ENCODE measurements around the gene MAP1B.
"Not testable (repeated sequence)": the region's sequence is repeated elsewhere in the genome, so short reads cannot be mapped to it uniquely, and the experiment has no call there.

The MAP1B gene

DNA sequence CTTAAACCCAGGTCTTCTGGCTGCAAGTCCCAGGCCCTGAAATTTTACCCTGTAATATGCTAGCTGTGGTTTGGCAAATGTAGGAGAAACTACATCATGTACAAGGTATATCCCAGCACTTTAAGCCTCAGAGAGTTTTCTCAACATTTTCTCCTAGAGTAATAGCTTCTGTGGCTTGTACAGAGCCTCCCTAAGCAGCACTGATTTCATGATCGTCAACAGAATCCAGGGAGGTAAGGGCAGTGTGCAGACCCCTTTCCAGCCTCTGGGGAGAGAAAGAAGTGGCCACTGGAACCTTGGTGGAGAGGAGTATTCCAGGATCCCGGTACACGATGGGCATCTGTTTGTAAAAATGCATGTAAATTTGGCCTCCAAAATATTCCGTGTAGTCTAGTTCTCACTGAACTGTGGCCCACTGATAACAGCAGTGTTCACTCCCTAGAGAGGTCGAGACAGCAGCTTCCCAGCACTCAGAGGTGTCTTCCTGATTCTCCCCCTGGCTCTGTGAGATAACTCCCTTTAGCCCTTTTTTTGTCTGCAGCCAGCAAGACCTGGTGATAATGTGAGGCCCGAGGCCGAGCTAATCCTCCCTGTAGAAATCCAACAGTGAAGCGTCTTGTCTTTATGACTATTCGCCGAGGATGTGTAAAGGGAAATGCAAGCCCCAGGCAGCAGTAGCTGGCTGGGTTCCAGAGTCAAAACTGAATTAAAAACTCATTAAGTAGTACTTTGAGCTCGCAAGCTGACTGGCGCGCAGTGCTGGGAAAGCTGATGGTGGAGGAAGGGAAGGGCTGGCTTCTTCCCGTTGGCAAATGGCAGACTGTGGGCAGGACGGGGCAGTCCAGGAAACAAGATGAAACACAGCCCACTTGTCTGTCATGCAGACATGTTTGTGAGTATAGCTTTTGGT, 59.0 kb downstream of the MAP1B start:
- DNase-seq: no peak

DNA sequence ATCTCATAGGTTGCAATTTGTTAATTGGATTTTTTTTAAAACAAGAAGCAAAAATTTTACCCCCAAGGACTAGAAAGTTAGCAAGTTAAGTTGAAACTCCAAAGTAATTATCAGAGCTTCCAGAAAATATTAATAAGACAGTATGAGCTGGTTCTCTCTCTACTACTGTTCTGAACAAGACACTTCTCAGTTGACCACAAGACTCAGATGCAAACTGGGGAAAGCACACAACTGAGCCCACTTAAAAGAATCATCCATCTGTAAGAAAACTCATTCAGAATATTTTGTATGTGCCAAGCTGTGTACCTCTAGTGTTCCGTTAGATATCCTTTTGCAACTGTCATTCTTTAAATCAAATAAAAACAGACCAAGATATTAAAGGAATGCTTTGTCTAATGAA, 60.0 kb downstream of the MAP1B start:
- no peak for DNase-seq

DNA sequence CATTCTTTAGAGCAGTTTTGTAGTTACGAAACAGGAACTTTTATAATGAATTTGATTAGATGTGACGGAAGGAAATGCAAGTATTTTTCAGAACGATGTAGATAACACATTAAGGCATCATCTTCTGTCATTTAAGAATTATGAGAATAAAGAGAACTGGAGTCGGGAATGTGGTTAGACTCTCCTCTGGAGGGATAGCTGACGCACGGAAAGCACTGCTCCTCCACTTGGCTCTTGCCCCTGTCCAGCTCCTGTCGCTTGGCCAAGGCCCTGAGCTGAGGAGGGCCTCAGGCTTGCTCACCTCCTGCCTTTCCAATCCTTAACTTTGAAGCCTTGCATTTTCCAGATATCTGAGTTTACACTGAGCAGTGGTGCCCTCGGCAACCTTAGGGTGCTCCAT, 60.5 kb downstream of the MAP1B start:
- no peak for DNase-seq

DNA sequence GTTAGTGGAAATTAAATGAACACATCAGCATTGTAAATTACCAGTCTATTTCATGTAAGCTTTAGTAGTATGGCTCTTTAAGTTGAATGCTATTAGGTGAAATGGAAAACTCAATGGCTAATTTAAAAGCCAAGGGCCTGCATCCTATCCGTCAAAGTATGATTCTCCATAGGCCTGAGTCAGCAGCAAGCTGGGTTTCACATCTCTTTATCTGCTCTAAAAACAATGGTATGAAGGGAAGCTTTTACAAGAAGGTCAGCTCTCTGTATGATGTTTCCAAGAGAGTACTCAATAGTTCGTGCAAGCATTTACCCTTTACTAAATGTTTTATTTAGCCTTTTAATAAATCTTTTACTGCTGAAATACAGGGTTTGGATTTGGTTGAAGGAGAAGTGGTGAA, 62.8 kb downstream of the MAP1B start:
- no peak for DNase-seq

DNA sequence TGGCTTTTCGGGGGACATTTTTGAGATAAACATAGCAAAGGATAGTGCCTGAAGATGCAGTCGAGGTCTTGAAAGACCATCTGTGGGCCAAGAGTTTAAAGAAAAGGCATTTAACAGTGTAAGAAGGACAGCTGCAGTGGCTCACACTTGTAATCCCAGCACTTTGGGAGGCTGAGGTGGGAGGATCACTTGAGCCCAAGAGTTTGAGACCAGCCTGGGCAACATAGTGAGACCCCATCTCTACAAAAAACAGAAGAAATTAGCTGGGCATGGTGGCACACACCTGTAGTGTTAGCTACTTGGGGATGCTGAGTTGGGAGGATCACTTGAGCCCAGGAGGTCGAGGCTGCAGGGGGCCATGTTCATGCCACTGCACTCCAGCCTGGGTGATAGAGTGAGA, 63.9 kb downstream of the MAP1B start:
- not testable (repeated sequence) for DNase-seq

DNA sequence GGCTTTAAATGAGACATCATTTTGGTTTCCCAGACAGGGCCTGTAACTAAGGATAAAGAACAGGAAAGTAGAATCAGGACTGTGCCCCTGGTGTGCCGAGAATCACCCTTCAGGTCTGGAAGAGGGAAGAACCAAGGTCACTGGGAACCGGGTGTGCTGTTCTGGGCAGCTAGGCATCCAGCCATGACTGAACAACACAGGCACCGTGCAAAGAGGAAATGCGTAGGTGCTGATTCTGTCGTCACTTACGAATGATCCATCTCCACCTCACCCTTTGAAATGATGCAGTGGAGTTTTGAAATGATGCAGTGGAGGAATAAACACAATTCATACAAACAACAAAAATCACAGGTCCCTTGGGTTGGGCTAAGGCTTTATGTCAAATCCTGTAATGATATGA, 64.4 kb downstream of the MAP1B start:
- no peak for DNase-seq

DNA sequence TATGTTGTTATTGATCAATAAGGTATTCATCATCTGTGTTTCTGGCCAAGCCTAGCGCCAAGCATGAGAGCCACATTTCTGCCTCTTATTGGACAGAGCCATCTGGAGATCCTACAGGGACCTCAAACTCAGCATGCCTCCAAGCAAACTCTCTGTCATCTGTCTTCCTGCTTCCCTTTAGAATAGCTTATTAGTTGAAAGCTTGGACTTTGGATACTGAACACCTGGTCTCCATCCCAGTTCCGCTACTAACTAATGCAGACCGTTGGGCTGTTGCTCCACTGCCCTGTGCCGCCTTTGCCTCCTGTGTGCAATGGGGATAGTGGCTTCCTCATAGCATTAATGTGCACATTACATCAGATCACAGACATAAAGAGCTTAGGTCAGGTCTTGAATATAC, 65.5 kb downstream of the MAP1B start:
- DNase-seq: no peak

DNA sequence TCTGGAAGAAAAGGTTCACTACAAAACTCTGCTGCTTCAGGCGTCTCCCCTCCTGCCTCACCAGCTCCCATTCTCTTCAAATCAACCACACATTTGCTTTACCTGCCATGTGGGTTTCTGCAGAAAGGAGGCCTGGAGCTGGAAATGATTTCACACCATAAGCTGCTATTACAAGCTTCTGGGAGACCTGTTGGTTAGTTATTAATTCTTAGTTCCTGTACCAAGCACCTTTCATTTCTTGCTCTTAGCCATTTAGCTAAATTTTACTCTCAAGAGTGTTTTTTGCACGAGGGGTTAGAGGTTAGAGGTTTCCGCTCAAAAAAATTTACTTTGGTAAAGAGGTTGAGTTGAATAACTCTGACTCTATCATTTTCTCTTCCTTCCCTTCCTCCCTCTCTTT, 70.3 kb downstream of the MAP1B start:
- no peak for DNase-seq

DNA sequence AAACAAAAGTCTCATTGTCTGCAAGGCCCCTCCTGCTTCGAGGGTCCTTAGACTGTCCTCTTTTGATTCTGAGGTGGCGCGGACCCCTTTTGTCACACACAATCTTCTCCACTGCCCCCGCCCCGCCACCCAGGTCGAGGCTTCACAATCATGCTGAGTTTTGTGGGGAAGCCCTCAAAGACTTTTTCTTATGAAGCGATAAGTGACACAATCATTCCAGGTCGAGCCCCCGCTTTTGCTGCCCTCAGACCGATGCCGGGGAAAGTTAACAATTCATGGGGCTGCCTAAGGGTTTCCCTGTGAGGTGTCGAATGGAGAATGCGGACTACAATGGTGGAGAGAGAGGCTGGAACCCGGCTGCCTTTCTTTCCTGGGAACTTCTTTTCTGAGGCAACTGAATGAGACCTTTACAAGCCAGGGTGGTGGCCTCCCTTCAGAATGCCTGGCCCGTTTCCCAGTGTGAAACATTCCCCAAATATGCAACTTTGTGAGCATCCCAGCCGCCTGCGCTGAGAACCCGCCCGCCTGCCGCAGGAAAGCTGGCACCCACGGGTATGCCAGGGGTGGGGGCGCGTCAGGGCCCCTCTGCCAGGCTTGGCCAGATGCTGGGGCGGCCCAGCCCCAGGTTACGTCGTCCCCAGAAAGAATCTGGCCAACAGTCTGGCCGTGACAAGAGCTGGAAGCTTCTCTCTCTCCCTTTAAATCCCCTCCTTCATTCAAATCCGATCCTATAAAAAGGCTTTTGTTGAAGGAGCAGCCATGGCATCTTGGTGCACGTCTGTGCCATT, 71.9 kb downstream of the MAP1B start:
- DNase-seq: no peak

DNA sequence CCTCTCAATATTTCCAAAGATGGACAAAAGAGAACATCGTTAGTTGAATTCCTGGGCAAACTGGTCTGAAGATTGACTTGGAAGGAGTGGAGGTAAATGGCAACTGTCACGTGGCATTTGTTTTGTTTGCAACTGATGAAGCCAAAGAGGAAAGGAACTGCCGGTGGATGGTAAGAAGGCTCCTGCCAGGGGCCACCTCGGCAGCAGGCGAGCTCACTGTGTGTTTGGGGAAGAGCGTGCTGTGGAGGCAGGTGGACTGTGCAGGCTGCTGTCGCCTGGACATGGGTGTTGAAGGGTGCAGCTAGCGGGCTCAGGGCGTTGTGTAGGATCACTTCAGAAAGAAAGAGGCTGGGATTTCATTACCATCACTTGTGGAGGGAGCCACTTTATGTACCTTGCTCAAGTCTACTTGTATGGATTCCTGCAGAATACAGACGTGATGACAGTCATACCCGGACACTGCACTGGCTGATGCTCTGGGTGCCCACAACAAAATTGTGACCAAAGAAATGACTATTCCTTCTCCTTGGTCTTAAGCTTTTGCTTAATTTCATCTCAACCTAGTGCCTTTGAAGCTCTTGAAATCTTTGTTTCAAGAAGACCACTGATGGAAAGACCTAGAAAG, 72.7 kb downstream of the MAP1B start:
- DNase-seq: no peak

DNA sequence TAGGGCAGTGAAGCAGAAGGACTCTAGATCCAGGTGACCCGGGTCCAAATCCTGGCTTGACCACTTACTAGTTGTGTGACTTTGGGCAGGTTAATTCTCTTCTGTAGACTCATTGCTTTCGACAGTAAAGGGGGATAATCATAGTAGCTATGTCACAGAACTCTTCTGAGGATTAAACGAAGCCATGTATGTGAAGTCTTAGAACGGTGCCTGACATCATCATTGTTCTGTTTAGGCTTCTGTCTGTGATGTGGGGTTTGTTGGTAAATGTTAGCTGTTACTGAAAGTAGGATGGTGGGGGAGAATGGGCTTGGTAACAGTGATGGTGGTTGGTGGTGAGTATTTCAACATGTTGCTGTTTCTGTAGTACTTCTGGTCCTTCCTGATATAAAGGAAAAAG, 73.7 kb downstream of the MAP1B start:
- DNase-seq: no peak

DNA sequence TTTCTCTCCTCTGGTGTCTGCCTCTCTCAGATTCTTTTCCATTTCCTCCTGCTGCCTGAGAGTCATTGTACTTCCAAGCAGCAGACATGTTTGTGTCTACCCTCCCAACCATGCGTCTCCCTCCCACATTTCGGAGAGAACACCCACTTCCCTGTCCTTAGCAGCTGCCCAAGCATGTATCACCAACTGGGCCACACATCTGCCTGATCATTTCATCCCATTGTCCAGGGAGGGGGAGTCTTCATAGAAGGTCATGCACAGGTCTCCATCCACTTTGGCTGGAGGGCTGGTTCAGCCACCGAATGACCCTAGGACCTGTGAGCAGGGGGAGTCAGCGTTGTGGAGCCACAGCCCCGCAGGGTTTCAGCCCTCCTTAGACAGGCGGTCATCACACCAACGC, 75.4 kb downstream of the MAP1B start:
- DNase-seq: no peak

DNA sequence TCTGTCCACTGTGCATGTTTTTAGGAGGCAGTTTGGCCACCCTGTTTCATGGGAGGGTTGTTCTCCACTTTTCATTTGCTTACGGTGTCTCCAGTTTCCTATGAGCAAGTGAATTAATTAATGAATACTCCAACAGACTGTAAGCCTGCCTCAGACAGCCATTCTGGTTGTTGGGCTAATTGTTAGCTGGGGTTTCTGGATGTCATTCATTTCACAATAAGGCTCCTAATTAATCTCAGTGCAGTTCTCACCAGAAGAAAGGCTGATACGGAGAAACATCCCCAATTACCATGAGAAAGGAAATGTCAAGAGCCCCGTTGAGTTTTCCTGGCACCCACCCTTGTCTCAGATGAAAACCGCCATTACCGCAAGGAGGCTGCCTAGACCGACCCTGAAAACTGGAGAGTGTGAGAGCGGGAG, 75.8 kb downstream of the MAP1B start:
- no peak for DNase-seq

DNA sequence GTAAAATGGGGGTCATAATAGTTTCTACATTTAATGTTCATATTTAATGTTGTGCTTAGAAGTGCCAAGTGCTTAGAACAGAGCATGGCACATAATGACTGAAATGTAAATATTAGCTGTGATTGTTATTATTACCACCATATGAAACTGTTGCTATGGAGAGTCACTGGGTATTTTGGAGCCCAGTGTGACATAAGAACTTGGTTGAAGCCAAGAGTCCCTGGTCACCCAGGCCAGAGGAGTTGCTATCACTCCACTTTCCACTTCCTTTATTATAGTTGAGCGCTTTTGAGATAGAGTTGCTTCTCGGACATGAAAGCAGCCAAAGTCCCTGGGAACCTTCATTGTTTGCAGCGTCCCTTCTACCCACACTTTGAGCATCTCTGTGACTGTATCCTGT, 77.1 kb downstream of the MAP1B start:
- DNase-seq: no peak

DNA sequence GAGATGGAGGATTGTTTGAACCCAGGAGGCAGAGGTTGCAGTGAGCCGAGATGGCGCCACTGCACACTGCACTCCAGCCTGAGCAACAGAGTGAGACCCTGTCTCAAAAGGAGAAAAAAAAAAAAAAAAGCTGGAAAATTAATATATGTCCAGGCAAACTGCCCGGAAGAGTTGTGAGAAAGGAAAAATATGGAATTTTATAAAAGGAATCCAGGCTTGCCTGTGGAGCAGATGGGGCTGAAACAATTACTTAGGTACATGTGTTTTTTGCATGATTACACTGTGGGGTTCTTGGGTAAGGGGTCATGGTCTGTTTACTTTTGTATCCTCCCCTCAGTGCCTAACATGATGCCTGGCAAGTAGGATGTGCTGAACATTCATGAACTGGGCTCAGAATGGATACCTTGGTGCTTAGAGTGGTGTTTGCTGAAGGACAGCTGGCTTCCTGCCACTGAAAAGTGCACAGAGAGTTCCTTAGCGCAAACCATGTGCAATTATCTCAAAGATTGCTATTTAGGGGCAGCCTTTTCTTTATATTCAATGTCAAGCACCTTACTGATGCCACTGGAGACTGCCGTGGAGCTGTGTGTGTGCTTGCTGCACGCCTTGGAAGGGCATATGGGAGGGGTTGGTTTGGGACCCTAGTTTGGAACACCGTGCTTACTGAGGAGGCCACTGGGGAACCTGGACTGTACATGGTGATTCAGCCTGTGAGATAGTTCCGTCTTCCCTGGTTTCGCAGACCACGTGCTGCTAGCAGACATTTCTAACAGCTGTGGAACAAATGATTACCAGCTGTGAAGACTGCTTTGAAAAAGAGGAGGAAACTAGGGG, 78.4 kb downstream of the MAP1B start:
- DNase-seq: no peak

DNA sequence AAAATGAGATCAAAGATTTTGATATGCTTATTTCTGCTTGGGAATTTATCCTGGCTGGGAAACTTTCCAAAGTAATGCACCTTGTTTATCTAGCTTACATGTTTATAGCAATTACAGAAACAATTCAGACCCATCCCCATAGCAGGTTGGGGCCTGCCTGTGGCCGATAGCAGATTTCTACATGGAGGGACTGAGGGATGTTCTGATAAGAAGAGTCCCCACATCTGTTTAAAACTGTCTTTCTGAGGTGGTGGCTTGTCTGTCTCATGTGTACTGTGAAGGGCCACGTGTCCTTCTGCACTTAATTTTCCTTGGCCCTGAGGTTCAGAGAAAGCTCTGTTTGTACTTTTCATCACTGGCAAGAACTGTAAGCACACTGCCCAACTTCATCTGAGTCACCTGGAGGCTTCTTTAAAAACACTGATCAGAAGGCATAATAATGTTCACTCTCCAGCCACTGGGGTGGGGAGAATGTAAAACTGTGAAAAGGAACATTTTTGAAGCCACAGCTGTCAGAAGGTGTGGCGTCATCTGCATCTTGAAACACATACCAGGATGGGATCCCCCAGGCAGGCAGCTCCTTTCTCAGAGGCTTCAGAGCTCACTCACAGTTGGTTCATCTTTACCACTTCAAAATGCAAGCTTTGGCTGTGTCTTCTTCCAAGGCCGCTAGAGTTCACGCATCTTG, 80.3 kb downstream of the MAP1B start:
- DNase-seq: no peak

DNA sequence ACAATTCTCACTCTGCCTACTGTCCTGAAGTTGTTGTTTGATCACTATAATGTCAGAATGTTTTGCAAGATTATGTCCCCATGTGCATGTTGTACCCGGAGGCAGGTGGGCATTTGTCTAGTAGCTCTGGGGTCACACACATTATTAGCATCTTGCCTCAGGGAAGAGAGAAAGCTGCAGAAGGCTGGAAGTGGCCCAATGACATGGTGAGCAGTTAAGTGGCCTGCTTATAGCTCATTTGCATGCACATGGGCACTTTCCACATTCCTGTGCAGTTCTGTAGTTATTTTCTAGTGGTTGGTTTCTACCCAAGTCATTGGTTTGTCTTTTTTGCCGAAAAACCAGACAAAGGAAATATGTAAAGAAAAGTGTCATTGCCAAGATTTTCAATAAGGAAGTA, 80.9 kb downstream of the MAP1B start:
- DNase-seq: no peak

DNA sequence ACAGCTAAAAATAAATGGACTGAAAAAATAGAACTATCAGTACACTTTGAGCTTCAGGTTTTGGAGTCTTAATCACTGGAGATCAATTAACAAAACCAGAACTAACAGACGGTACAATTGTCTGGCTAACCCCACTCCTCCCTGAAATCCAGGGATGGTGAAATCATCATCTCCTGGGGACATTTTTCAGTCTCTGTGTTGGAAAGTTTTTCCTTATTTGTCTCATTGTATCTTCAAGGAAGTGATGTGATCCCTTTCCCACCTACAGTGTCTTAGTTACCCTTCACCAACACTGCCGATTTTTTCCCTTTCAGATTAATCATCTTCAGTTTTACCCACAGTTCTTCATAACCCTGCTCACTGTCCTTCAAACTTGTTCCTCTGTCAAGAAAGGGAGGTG, 81.9 kb downstream of the MAP1B start:
- no peak for DNase-seq

DNA sequence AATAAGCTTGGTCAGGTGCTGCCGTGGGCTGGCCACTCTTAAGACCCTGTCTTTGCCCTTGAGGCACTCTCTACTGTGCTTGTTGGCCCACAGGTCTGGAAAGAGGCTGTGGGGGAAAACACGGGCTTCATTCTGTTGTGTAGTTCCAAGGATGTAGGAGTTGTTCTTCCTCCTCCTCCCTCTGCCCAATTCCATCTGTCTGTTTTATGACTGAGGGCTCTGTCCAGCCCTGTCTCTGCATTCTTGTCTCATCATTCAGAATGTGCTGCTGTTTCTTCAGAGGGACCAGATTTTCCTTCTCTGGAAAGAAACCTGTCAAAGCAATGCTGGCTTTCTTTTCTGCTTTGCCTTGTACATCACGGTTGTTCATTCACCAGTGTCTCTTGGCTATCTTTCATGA, 84.1 kb downstream of the MAP1B start:
- DNase-seq: no peak

DNA sequence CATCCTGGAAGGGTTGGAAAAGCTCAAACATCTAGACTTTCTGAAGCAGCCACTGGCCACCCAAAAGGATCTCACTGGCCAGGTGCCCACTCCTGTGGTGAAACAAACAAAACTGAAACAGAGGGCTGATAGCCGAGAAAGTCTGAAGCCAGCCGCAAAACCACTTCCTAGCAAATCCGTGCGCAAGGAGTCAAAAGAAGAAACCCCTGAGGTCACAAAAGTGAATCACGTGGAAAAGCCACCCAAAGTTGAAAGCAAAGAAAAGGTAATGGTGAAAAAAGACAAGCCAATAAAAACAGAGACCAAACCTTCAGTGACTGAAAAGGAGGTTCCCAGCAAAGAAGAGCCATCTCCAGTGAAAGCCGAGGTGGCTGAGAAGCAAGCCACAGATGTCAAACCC, 87.6 kb downstream of the MAP1B start:
- DNase-seq: no peak

DNA sequence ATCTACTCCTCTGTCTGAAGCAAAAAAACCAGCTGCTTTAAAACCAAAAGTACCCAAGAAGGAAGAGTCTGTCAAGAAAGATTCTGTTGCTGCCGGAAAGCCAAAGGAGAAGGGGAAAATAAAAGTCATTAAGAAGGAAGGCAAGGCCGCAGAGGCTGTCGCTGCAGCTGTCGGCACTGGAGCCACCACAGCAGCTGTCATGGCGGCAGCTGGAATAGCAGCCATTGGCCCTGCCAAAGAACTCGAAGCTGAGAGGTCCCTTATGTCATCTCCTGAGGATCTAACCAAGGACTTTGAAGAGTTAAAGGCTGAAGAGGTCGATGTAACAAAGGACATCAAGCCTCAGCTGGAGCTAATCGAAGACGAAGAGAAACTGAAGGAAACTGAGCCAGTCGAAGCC, 88.3 kb downstream of the MAP1B start:
- no peak for DNase-seq

DNA sequence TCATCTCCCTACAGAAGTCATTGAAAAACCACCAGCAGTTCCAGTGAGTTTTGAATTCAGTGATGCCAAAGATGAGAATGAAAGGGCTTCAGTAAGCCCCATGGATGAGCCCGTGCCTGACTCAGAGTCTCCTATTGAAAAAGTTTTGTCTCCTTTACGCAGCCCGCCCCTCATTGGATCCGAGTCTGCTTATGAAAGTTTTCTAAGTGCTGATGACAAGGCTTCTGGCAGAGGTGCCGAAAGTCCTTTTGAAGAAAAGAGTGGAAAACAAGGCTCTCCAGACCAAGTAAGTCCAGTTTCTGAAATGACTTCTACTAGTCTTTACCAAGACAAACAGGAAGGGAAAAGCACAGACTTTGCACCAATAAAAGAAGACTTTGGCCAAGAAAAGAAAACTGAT, 90.1 kb downstream of the MAP1B start:
- DNase-seq: no peak
